Left lung (tissue), 10 donors: ENCODE results near the gene TRAPPC11. TPM values are rescaled to one million over a fixed set of nuclear protein-coding genes. Genes with fewer than 3 reads are reported as not detected.

Experiments used
- ATAC-seq: fragments of 200-7000 bp; cut with Tn5 transposase; one replicate; pipeline ENCODE4 v1.9.1; 2020; ENCODE audit warnings: moderate library complexity
- DNase-seq, 4 donors: peaks; one replicate each; pipeline ENCODE4 v3.0.0-alpha.2; 2013 to 2020
- H3K27ac ChIP-seq, 2 donors: fragments of 200-600 bp; sonication (generic) in 1 of 2; one replicate each; pipeline versions ENCODE4 v1.5.0 to v1.8.0; 2020 to 2021
- H3K27me3 ChIP-seq, 2 donors: fragments of 200-600 bp; sonication (generic) in 1 of 2; one replicate each; pipeline versions ENCODE4 v1.5.0 to v1.8.0; 2020 to 2021
- H3K36me3 ChIP-seq, 2 donors: fragments of 200-600 bp; sonication (generic) in 1 of 2; one replicate each; pipeline versions ENCODE4 v1.5.0 to v1.8.0; 2020 to 2021
- H3K4me1 ChIP-seq, 2 donors: fragments of 200-600 bp; one replicate each; pipeline ENCODE4 v1.8.0; 2021
- H3K4me3 ChIP-seq, 2 donors: fragments of 200-600 bp; sonication (generic) in 1 of 2; one replicate each; pipeline versions ENCODE4 v1.5.0 to v1.8.0; 2020 to 2021; ENCODE audit warnings: mild to moderate bottlenecking in 1 of 2
- H3K9me3 ChIP-seq, 2 donors: fragments of 200-600 bp; sonication (generic) in 1 of 2; one replicate each; pipeline versions ENCODE4 v1.5.0 to v1.8.0; 2020 to 2021
- intact Hi-C, 2 donors: fragments of 100-400 bp; cut with DNase I; formaldehyde crosslinking; loops; one replicate each; pipeline versions ENCODE4 v1.11.2 to v1.14.2; 2022
- polyA plus RNA-seq, 6 donors: library from polyadenylated mRNA; unstranded; fragments of 120-200 nt; gene quantifications; one replicate each; pipeline ENCODE4 v1.2.1, GENCODE V29; 2013; ENCODE audit not compliant: insufficient read length in 6 of 6
- total RNA-seq, 2 donors: library from RNA; stranded (reverse); fragmentation: NEBNext Ultra II Directional; extraction: Animal tissue kit (Norgen Biotek cat#: 25700); gene quantifications; one replicate each; pipeline ENCODE4 v1.2.1, GENCODE V29; 2021
- TF ChIP-seq, protein P1 (sequence below), 2 donors: fragments of 200-600 bp; sonication (generic) in 1 of 2; IDR thresholded peaks; one replicate each; pipeline versions ENCODE4 v1.5.0 to v1.8.0; 2021; ENCODE audit warnings: antibody characterized with exemption in 2 of 2
- donor health status: DM: no; HTN: yes; CAD: no.
- donor health status: DM: no; HTN: no; CAD: no.

The TRAPPC11 gene
- total and polyA plus RNA-seq, 8 donors, result 29.5 to 55.2 (median 49.2) TPM

DNA sequence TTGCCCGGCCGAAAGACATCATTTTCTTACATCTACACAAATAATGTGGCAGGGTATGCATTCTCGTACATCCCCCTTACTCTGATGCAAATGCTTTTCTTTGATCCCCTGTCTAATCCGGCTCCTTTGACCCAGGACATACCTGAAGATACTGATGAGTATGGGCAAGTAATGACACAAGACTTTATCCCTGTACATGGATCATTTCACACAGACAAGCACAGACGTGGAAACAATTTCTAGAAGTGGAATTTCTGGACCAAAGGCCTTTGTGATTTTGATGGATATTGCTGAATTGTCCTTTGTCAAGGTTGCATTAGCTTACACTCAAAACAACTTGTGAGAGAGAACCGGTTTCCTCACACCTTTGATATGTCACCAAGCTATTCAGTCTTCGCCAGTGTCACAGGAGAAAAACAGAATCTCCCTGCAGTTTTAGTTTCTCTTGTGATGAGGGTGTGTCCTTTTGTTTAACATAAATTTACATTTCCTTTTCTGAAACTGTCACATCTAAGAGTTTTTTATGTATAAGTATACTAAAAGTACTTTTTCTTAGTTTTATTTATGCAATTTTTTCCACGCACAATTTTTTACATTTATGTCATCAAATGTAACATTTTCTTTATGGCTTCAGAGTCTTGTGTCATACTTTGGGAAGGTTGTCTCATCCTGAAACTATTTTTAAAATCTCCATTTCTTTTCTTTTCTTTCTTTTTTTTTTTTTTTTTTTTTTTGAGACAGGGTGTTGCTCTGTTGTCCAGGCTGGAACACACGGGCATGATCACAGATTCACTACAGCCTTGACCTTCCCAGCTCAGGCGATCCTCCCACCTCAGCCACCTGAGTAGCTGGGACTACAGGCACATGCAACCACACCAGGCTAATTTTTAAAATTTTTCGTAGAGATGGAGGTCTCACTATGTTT lies 25.4 kb upstream of the TRAPPC11 start:
- no peak overlapping the region for H3K27ac ChIP-seq
- H3K36me3 ChIP-seq, result no peaks in the 10 kb centered on the region
- H3K27me3 ChIP-seq, result no peaks in the 10 kb centered on the region
- no peak for ATAC-seq
- intact Hi-C loops, result no loop called here
- H3K4me1 ChIP-seq, result no peaks in the 10 kb centered on the region
- DNase-seq, result no peak
- H3K4me3 ChIP-seq, result no peak overlapping the region
- H3K9me3 ChIP-seq, result no peaks in the 10 kb centered on the region
- TF ChIP-seq, protein P1, sequence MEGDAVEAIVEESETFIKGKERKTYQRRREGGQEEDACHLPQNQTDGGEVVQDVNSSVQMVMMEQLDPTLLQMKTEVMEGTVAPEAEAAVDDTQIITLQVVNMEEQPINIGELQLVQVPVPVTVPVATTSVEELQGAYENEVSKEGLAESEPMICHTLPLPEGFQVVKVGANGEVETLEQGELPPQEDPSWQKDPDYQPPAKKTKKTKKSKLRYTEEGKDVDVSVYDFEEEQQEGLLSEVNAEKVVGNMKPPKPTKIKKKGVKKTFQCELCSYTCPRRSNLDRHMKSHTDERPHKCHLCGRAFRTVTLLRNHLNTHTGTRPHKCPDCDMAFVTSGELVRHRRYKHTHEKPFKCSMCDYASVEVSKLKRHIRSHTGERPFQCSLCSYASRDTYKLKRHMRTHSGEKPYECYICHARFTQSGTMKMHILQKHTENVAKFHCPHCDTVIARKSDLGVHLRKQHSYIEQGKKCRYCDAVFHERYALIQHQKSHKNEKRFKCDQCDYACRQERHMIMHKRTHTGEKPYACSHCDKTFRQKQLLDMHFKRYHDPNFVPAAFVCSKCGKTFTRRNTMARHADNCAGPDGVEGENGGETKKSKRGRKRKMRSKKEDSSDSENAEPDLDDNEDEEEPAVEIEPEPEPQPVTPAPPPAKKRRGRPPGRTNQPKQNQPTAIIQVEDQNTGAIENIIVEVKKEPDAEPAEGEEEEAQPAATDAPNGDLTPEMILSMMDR (IDR thresholded peaks at IDR 0.05), result no peak

DNA sequence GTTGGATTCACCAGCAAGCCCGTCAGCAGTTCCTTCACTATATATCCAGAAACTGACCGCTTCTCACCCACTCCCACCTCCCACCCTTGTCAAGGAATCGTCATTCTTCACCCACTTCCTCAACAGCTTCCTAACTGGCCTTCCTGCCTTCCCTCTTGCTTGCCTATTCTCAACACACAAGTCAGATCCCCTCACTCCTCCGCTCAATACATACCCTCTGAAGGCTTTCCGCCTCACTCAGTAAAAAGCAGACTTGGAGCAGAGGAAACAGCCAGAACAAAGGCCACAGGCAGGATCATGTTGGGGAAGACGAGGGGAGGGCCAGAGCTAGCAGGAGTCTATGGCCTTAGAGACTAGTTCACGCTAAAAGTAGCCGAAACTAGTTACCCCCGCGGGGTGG lies 23.8 kb upstream of the TRAPPC11 start:
- no peak for ATAC-seq
- TF ChIP-seq, protein P1 (IDR thresholded peaks at IDR 0.05), result no peak
- H3K27ac ChIP-seq, result no peak overlapping the region
- H3K36me3 ChIP-seq, result no peaks in the 10 kb centered on the region
- no peaks in the 10 kb centered on the region for H3K9me3 ChIP-seq
- intact Hi-C loops, result no loop called here
- H3K27me3 ChIP-seq, result no peaks in the 10 kb centered on the region
- peak in 1 of 4 donors; percentile 30 for DNase-seq
- no peaks in the 10 kb centered on the region for H3K4me1 ChIP-seq
- H3K4me3 ChIP-seq, result no peak overlapping the region

DNA sequence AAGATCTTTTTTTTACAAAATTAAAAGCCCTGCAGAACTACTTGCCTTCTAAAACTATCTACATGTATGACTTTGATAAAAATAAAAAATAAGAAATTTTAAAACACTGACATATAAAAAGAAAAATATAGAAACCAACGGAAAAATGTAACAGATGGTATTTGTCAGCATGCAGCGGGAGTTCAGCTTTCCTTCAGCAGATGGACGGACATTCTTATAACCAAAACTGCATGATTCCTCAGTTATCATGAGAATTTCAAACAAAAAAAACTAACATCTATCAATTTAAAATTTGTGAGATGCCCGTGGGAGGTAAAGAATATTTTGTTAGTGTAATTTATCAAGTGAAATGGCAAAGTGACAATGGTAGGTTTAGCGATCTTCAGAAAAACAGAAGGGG lies 23.4 kb upstream of the TRAPPC11 start:
- TF ChIP-seq, protein P1 (IDR thresholded peaks at IDR 0.05), result no peak
- DNase-seq (peak in 1 of 4 donors; percentile 24), ATAC-seq (no peak)
- Histone ChIP-seq H3K4me1 (no peaks in the 10 kb centered on the region), H3K27ac (peak overlapping the region in 1 of 2 donors; percentile 14), H3K9me3 (no peaks in the 10 kb centered on the region), H3K27me3 (no peaks in the 10 kb centered on the region), H3K4me3 (no peak overlapping the region), H3K36me3 (no peaks in the 10 kb centered on the region)
- intact Hi-C loops, result no loop called here

DNA sequence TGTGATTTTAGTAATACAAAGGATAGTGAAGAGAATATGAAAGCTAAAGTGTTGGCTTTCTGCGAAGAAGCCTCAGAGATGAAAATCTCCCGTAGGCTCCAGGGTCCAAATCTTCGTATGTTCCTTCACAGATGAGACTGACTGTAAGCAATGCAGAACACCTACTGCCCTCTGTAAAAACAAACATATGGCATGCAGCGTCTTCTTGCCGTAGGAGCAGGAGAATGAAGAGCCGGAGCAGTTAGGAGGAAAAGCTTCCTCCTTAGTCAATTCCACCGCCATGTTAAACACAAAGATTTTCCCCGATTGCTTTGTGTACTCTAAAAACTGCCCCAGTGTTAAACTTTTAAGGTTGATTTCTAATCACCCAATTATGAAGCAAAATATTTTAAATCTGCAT lies 22.6 kb upstream of the TRAPPC11 start:
- DNase-seq, result no peak
- intact Hi-C loops, result no loop called here

DNA sequence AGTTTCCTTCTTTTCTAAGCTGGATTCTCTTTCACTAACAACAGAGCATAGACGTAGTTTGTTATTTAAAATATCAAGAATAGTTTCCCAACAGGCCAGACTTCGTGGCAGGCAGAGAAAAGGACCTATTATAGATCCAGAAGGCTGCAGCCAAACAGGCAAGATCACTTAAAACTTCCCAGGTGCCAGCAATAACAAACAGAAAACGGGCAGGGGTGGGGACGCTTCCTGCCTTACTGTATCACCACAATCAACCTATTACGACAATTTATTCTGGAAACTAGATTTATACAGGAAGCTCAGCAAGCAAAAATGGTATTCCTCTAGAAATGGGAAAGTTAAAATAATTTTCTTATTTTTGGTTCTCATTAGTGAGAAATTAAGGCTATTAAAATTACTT lies 22.2 kb upstream of the TRAPPC11 start:
- Histone ChIP-seq H3K36me3 (peaks cover 0 to 8% of the 10 kb centered on the region in 2 donors), H3K4me1 (no peaks in the 10 kb centered on the region), H3K27ac (no peak overlapping the region), H3K9me3 (no peaks in the 10 kb centered on the region), H3K4me3 (no peak overlapping the region), H3K27me3 (no peaks in the 10 kb centered on the region)
- DNase-seq (no peak), ATAC-seq (peak; percentile 81)
- TF ChIP-seq, protein P1 (IDR thresholded peaks at IDR 0.05), result no peak
- intact Hi-C loops, result no loop called here

More for the DNA sequence above, 22.6 kb upstream of the TRAPPC11 start:
- Histone ChIP-seq H3K27me3 (no peaks in the 10 kb centered on the region), H3K9me3 (no peaks in the 10 kb centered on the region), H3K4me3 (no peak overlapping the region), H3K4me1 (no peaks in the 10 kb centered on the region), H3K27ac (no peak overlapping the region), H3K36me3 (peaks cover 0 to 3% of the 10 kb centered on the region in 2 donors)
- TF ChIP-seq, protein P1 (IDR thresholded peaks at IDR 0.05), result no peak
- ATAC-seq, result peak; percentile 84
